ENCODE results near the gene OR6K3.

The OR6K3 gene

GRCh38 chr1:158686111-158687009, 34.2 kb downstream of the OR6K3 start, which contains the start of gene SPTA1:
SPTA1 (minus strand) TSS chr1:158686715; CDS start chr1:158686517, 198 bp downstream.
- DNase-seq, result no peak

- DNase-seq, result no peak
These were observed 35.4 kb downstream of the OR6K3 start for GRCh38 chr1:158685085-158685484.

DNA sequence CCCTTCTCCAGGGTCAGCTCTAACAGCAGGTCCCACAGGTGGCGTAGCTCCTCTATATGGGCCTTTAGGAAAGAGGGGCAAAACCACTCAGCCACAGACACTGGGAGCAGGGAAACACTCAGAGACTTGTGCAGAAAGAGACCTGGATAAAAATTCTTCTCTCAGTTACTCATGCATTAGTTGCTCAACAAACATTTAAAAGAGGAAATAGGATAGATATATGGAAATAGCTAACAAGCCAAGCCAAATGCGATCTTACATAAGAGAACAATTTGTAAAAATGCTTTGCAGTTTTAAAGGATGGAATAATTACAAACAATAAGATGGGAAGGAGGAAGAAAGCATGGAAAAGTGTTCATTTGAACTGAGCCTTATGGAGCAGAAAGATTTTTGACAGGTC, 38.9 kb downstream of the OR6K3 start:
- DNase-seq, result no peak

GRCh38 chr1:158679289-158679688, 41.2 kb downstream of the OR6K3 start:
- no peak for DNase-seq

DNA sequence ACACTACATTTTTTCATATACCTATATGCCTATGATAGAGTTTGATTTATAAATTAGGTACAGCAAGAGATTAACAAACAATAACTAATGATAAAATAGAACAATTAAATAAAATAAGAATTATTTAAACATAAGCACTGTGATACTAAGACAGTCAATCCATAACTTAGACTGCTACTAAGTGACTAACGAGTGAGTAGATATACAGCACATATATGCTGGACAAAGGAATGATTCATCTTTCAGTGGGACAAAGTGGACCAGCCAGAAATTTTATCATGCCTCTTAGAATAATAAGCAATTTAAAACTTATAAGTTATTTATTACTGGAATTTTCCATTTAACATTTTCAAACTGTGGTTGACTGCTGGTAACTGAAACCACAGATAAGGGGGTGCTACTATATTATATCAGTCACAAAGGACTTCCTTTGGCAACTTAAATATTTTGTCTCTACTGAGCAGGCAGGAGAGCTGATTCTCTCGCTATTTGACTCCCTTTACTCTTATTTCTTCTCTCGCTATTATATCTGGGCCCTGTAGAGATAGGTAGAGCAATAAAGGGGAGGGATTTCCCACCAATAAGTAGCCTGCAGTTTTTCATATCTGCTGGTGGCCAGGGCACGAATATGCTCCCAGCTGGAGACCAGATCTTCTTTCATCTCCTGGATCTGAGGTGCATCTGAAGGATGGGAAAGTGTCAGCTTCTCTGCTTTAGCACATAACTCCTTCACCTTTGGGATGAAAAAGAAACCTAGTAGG, 44.8 kb downstream of the OR6K3 start:
- no peak for DNase-seq

- DNase-seq, result no peak
These were observed 46.2 kb downstream of the OR6K3 start for GRCh38 chr1:158674302-158674701.

All from stimulated activated naive CD4-positive, alpha-beta T cell treated with Interleukin-2 at 50 U/mL for 16 hours (primary cell).